ENCODE measurements around the gene SLC30A3. TPM values are rescaled to one million over a fixed set of nuclear protein-coding genes. Genes with fewer than 3 reads are reported as not detected.

Gene SLC30A3
- total and polyA plus RNA-seq, 2 of the 13 experiments (the other 11 are each of a cell fraction or from before 2014, with no cell fraction given), result 0.38 to 0.79 TPM

- DNase-seq (ENCODE audit: low spot score) (no peak), ATAC-seq (peak; percentile 12), FAIRE-seq (no peak)
- peaks cover 25% of the 10 kb centered on the region for H3K4me1 ChIP-seq (ENCODE audit: insufficient read depth, low read length)
- peak overlapping the region in 2 of 3 experiments; percentile 31 to 70; a peak in 3 of 6 replicates for H3K4me3 ChIP-seq (replicated peaks in 1 of 3; ENCODE audit: insufficient read depth in 1 of 3, low read depth in 2 of 3, low read length in 3 of 3)
- 13% methylated on average over 12 of the region's 12 CpGs for WGBS (ENCODE audit: low lambda C conversion rate)
- no peak overlapping the region for H3K27ac ChIP-seq (ENCODE audit: extremely low read length, insufficient read depth, low read length)
- POLR2A ChIA-PET, result interaction anchor here (0.7 to 2.1 kb wide), 7 partner anchors 9 to 168 kb away, joined by 3 to 6 read pairs (median 4); partner anchors contain the start of genes ATRAID and SLC5A6
- CTCF ChIA-PET (ENCODE audit: low intra/inter-chr PET ratio, low total read pairs), result interaction anchor here (1.9 to 3.6 kb wide), 3 partner anchors 15 to 54 kb away, joined by 7 to 38 read pairs (median 22); no protein-coding TSS in a partner anchor
- in situ Hi-C loops (cut with HindIII; ENCODE audit: extremely low pct_ligation_motif_present, low pct_unique_long_range_greater_than_20kb), result no loop called here
- H3K4me2 ChIP-seq (ENCODE audit: low read depth, low read length), result peak overlapping the region; percentile 94
- peaks cover 2% of the 10 kb centered on the region in 2 experiments; a peak in 3 of 5 replicates for H3K36me3 ChIP-seq (replicated peaks in 1 of 2; ENCODE audit: control insufficient read depth in 1 of 2, insufficient read depth in 2 of 2, low read length in 2 of 2)
- TF ChIP-seq HNRNPK (IDR thresholded peaks at IDR 0.05; ENCODE audit: low read depth, low read length, poor library complexity, severe bottlenecking) (no peak), ZNF282 (IDR thresholded peaks at IDR 0.05; ENCODE audit: partially characterized antibody) (no peak), ZNF292 (CRISPR knock-in tag; IDR thresholded peaks at IDR 0.05; ENCODE audit: borderline replicate concordance, low read depth) (no peak), U2AF1 (optimal IDR thresholded peaks at IDR 0.05; ENCODE audit: low read depth, low read length) (no peak), CHD4 (IDR thresholded peaks at IDR 0.05; ENCODE audit: borderline replicate concordance, low read length) (no peak), ZC3H4 (CRISPR knock-in tag; IDR thresholded peaks at IDR 0.05; ENCODE audit: borderline replicate concordance) (0 out of 2 replicates have a peak, but pooled peaks have one; percentile 29), ELF1 (CRISPR knock-in tag; IDR thresholded peaks at IDR 0.05) (0 out of 2 replicates have a peak, but pooled peaks have one; percentile 1), POLR2A (IDR thresholded peaks at IDR 0.05; ENCODE audit: insufficient read depth in 1 of 2, low read depth in 2 of 2, low read length in 2 of 2) (0 out of 4 replicates have a peak, but pooled peaks of 1 of the 2 experiments have one; percentile 7)
- no TSS peak for BruUV-seq (replicated peaks)
- no peaks in the 10 kb centered on the region for H3K79me2 ChIP-seq (ENCODE audit: insufficient read depth, low read length)
- intact Hi-C loops (cut with micrococcal nuclease; ENCODE audit: unreplicated experiment), result no loop called here
- H4K20me1 ChIP-seq (ENCODE audit: insufficient read depth, low read length), result no peaks in the 10 kb centered on the region
- peaks cover 0 to 13% of the 10 kb centered on the region in 2 experiments; a peak in 3 of 5 replicates for H3K27me3 ChIP-seq (ENCODE audit: control insufficient read depth in 1 of 2, insufficient read depth in 2 of 2, low read length in 2 of 2)
- H3K9ac ChIP-seq (ENCODE audit: insufficient read depth, low read depth, low read length), result peak overlapping the region; percentile 66; the same call in 1 of the 2 replicates
- no peaks in the 10 kb centered on the region for H3K9me3 ChIP-seq (ENCODE audit: low read length)
- H2AFZ ChIP-seq (ENCODE audit: low read length), result peak overlapping the region; percentile 85
Observed at GRCh38 chr2:27249159-27249890, 13.5 kb downstream of the SLC30A3 start.
